ENCODE results near the gene GGCT.

GGCT gene

DNA sequence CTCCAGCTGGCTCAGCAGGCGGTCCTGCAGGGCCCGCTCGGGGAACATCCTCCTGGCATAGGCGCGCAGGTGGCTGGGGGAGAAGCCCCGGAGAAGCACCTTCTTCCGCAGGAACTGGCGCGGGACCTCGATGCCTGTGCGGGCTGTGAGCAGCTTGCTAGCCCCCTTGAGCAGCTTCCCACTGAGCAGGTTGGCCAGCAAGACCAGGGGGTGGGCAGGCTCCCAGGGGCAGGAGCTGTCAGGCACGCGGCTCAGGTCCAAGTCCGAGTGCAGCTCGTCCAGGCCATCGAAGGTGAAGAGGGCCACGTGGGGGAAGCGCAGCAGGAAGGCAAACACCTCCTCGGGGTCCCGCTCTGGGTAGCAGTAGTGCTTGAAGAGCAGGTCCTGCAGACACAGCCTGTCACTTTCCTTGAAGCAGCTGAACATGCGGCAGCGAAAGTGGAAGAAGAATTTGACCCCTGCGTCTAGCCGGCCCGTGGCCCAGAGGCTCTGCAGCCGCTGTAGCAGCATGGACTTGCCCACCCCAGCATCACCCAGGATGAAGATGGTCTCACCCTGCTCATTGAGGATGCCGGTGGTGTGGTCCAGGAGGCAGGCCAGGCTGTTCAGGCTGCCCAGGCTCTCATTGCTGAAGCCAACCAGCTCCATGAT, 52.2 kb downstream of the GGCT start:
- peaks cover 20% of the 10 kb centered on the region for H3K36me3 Mint-ChIP-seq (ENCODE audit: low read depth)
- TF ChIP-seq, protein P1, sequence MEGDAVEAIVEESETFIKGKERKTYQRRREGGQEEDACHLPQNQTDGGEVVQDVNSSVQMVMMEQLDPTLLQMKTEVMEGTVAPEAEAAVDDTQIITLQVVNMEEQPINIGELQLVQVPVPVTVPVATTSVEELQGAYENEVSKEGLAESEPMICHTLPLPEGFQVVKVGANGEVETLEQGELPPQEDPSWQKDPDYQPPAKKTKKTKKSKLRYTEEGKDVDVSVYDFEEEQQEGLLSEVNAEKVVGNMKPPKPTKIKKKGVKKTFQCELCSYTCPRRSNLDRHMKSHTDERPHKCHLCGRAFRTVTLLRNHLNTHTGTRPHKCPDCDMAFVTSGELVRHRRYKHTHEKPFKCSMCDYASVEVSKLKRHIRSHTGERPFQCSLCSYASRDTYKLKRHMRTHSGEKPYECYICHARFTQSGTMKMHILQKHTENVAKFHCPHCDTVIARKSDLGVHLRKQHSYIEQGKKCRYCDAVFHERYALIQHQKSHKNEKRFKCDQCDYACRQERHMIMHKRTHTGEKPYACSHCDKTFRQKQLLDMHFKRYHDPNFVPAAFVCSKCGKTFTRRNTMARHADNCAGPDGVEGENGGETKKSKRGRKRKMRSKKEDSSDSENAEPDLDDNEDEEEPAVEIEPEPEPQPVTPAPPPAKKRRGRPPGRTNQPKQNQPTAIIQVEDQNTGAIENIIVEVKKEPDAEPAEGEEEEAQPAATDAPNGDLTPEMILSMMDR (IDR thresholded peaks at IDR 0.05) = no peak
- no peaks in the 10 kb centered on the region for H3K9me3 Mint-ChIP-seq
- H3K27me3 Mint-ChIP-seq (ENCODE audit: low read depth, poor library complexity) = no peaks in the 10 kb centered on the region
- H3K4me3 Mint-ChIP-seq = no peak overlapping the region
- no peak overlapping the region for H3K27ac Mint-ChIP-seq
- DNase-seq = no peak
- H3K4me1 Mint-ChIP-seq = peaks cover 14% of the 10 kb centered on the region

DNA sequence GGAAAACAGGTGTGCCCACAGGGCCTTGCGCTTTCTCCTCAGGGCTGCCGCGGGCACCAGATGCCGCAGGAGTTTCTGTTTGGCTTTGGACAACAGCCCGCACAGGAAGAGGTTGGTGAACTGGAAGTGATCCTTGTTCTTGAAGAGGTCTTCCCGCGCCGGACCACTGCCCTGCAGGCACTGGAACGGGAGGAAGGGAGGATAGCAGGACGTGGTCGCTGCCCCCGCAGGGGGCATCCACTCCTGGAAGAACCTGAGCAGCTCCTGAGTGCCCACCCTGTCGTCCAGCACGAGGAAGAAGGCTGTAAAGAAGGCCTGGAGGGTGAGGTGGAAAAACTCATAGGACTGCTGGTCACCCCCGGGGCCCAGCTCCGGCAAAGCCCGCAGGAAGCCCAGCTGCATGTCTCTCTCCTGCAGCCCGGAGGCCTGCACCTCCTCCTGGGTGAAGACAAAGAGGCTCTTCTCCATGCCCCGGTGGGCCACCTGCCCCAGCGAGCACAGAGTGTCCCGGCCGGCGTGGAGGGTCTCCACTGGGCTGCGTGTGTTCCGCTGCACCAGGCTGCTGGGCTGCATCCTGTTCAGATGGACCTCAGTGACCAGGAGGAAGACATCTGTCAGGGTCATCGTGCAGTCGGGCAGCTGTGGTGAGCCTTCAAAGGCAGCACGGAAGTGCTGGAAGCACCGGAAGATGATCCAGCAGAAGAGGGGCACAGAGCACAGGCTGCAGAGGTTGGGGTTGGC, 52.9 kb downstream of the GGCT start:
- Mint-ChIP-seq H3K4me1 (peaks cover 14% of the 10 kb centered on the region), H3K36me3 (ENCODE audit: low read depth) (peaks cover 27% of the 10 kb centered on the region), H3K27ac (no peak overlapping the region), H3K27me3 (ENCODE audit: low read depth, poor library complexity) (no peaks in the 10 kb centered on the region), H3K4me3 (no peak overlapping the region), H3K9me3 (no peaks in the 10 kb centered on the region)
- no peak for DNase-seq
- TF ChIP-seq, protein P1 (IDR thresholded peaks at IDR 0.05) = no peak

DNA sequence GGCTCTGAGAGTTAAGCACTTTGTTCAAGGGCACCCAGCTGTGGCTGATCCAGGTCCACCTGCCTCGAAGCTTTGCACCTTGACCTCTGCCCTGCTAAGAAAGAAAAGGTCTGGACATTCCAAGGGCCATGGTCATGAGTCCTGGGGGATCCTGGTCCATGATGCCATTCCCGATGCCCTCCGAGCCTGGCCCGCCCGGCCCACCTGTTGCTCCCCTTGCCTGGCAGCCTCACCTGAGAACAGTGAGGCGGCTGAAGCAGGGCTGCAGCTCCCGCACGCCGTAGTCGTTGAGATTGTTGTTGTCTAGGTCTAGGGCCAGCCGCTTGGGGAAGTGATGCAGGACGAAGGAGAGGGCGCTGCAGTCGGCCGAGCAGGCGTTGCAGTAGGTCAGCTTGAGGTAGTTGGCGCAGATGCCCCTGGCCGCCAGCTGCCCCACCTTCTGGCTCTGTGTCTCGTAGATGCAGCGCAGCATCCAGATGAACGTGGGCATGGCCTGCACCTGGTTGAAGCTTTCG, 53.6 kb downstream of the GGCT start:
- Mint-ChIP-seq H3K36me3 (ENCODE audit: low read depth) (peaks cover 33% of the 10 kb centered on the region), H3K4me3 (no peak overlapping the region), H3K27ac (no peak overlapping the region), H3K4me1 (peaks cover 16% of the 10 kb centered on the region), H3K9me3 (peaks cover 2% of the 10 kb centered on the region), H3K27me3 (ENCODE audit: low read depth, poor library complexity) (no peaks in the 10 kb centered on the region)
- DNase-seq = no peak
- TF ChIP-seq, protein P1 (IDR thresholded peaks at IDR 0.05) = no peak

DNA sequence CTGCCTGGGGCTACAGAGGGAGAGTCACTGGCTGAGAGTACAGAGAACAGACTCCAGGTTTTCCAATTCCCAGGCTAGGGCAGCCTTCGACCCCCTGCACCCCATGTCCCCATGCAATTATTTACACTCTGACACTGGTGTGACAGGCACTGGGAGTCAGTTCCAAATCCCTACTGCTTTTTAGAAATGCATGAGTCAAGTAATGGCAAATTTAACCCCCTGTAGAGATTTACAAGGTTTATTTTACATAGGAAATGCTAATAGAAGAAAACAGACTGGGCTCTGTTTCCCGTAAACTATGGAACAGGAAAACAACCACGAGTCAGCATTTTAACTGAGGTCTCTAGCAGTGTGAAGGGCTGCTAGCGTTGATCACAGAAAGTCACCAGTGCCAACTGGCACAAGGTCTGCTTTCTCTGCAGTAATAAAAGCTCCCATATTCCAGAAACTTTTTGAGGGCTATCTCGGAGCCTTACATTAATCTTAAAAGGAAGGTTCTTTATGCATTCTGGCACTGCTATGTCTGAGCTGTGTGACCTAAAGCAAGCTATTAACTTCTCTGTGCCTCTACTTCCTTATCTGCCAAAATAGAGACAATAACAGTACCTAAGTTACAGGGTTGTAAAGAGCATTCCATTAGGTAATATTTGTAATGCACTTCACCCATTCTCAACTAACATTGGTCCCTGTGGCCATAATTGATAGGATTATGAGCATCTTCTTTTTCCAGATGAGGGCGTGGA, 54.2 kb downstream of the GGCT start:
- H3K27ac Mint-ChIP-seq = no peak overlapping the region
- peaks cover 36% of the 10 kb centered on the region for H3K36me3 Mint-ChIP-seq (ENCODE audit: low read depth)
- no peaks in the 10 kb centered on the region for H3K27me3 Mint-ChIP-seq (ENCODE audit: low read depth, poor library complexity)
- no peak overlapping the region for H3K4me3 Mint-ChIP-seq
- DNase-seq = no peak
- H3K9me3 Mint-ChIP-seq = peaks cover 5% of the 10 kb centered on the region
- TF ChIP-seq, protein P1 (IDR thresholded peaks at IDR 0.05) = no peak
- peaks cover 20% of the 10 kb centered on the region for H3K4me1 Mint-ChIP-seq

DNA sequence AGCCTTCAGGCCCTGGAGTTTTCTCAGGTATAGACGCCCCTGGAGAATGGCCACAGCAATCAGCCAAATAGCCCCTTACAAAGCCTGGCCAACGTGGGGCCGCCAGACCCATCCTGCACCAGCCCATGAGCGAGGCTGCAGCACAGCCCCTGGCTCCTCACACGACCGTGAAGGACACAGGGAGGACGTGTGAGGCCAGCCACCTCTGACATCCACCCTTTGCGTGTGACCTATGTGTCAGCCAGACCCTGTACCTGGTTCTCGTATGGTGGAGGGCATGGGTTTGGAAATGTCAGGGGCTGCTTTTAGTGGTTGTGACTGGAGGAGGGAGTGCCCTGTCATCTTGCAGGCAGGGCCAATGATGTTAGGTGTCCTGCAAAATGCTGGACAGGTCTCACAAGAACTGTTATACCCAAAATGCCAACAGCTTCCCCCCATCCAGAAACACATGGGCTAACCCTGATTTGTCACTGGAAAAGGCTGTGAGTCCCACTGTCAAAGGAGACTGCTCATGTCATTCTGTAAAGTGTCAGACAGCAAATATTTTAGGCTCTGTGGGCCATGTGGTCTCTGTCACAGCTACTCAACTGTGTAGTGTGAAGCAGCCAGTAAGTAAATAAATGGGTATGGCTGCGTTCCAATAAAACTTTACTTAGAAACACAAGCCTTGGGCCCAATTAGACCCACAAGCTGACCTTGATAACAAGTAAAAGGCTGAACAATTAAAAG, 56.0 kb downstream of the GGCT start:
- no peak overlapping the region for H3K27ac Mint-ChIP-seq
- H3K36me3 Mint-ChIP-seq (ENCODE audit: low read depth) = peaks cover 36% of the 10 kb centered on the region
- H3K4me1 Mint-ChIP-seq = peaks cover 16% of the 10 kb centered on the region

More for the DNA sequence above, 56.0 kb downstream of the GGCT start:
- TF ChIP-seq, protein P1 (IDR thresholded peaks at IDR 0.05) = no peak
- Mint-ChIP-seq H3K9me3 (peaks cover 5% of the 10 kb centered on the region), H3K27me3 (ENCODE audit: low read depth, poor library complexity) (no peaks in the 10 kb centered on the region), H3K4me3 (no peak overlapping the region)
- DNase-seq = no peak

Data from nephron progenitor cell (in vitro differentiated cells).